ENCODE measurements around the gene TMC2.

DNA sequence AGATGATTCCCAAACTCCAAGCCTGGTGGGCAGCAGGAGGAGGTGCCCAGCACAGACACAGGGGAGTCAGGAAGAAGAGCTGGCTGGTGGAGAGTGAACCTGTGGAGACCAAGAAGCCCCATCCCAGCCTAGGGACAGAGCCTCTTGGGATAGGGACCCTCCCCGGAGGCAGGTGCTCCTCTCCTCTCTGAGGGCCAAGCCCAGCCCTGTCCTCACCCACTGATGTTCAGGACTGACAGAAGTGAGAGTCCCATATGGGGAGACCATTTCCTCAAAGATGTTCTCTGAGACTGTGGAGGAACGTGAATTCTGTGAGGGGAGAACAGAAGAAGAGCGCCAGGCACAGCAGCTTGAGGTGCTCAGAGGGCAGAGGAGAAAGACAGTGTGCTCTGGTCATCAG, 153.8 kb downstream of the TMC2 start:
- TF ChIP-seq, protein P1, sequence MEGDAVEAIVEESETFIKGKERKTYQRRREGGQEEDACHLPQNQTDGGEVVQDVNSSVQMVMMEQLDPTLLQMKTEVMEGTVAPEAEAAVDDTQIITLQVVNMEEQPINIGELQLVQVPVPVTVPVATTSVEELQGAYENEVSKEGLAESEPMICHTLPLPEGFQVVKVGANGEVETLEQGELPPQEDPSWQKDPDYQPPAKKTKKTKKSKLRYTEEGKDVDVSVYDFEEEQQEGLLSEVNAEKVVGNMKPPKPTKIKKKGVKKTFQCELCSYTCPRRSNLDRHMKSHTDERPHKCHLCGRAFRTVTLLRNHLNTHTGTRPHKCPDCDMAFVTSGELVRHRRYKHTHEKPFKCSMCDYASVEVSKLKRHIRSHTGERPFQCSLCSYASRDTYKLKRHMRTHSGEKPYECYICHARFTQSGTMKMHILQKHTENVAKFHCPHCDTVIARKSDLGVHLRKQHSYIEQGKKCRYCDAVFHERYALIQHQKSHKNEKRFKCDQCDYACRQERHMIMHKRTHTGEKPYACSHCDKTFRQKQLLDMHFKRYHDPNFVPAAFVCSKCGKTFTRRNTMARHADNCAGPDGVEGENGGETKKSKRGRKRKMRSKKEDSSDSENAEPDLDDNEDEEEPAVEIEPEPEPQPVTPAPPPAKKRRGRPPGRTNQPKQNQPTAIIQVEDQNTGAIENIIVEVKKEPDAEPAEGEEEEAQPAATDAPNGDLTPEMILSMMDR (IDR thresholded peaks at IDR 0.05), result no peak
- no peak for TF ChIP-seq POLR2A (IDR thresholded peaks at IDR 0.05)

All from Peyer's patch (tissue), 4 donors.